Heart left ventricle (tissue), 16 donors: Measurements from ENCODE around the gene MXRA8. TPM values are rescaled to one million over a fixed set of nuclear protein-coding genes. Genes with fewer than 3 reads are reported as not detected.

Source experiments
- ATAC-seq, 4 donors: fragments of 200-7000 bp; cut with Tn5 transposase; one replicate each; pipeline ENCODE4 v1.9.1; 2020 to 2022; ENCODE audit warnings: moderate library complexity in 4 of 4, mild to moderate bottlenecking in 3 of 4, moderate number of reproducible peaks in 1 of 4
- DNase-seq, 5 donors: peaks; one replicate each; pipeline ENCODE4 v3.0.0-alpha.2; 2020
- H3K27ac ChIP-seq, 12 donors: fragments of 200-600 bp; sonication (generic) in 4 of 12; one replicate each; pipeline versions ENCODE4 v1.5.0 to v1.8.0; 2016 to 2022; ENCODE audit warnings: mild to moderate bottlenecking in 2 of 12
- H3K27me3 ChIP-seq, 9 donors: fragments of 200-600 bp; sonication (generic) in 2 of 9; one replicate each; pipeline versions ENCODE4 v1.5.1 to v1.8.0; 2016 to 2022; ENCODE audit warnings: mild to moderate bottlenecking in 3 of 9
- H3K36me3 ChIP-seq, 9 donors: fragments of 200-600 bp; sonication (generic) in 2 of 9; one replicate each; pipeline versions ENCODE4 v1.5.0 to v1.8.0; 2018 to 2022; ENCODE audit warnings: mild to moderate bottlenecking in 2 of 9
- H3K4me1 ChIP-seq, 12 donors: fragments of 200-600 bp; sonication (generic) in 4 of 12; one replicate each; pipeline versions ENCODE4 v1.5.0 to v1.8.0; 2016 to 2022; ENCODE audit warnings: mild to moderate bottlenecking in 3 of 12
- H3K4me3 ChIP-seq, 12 donors: fragments of 200-600 bp; sonication (generic) in 4 of 12; one replicate each; pipeline versions ENCODE4 v1.5.0 to v1.8.0; 2017 to 2022; ENCODE audit warnings: mild to moderate bottlenecking in 9 of 12, moderate library complexity in 4 of 12
- H3K9me3 ChIP-seq, 12 donors: fragments of 200-600 bp; sonication (generic) in 4 of 12; one replicate each; pipeline versions ENCODE4 v1.5.0 to v1.8.0; 2016 to 2022; ENCODE audit warnings: mild to moderate bottlenecking in 1 of 12
- CTCF ChIP-seq, 12 donors: fragments of 200-600 bp; sonication (generic) in 4 of 12; IDR thresholded peaks; one replicate each; pipeline versions ENCODE4 v1.5.0 to v1.8.0; 2018 to 2022; ENCODE audit warnings: antibody characterized with exemption in 12 of 12, mild to moderate bottlenecking in 5 of 12
- POLR2A ChIP-seq, 2 donors: fragments of 450-650 bp; IDR thresholded peaks; one replicate each; pipeline ENCODE4 v1.6.1; 2017; ENCODE audit warnings: antibody characterized with exemption in 2 of 2, mild to moderate bottlenecking in 2 of 2, moderate library complexity in 2 of 2
- WGBS, 4 donors: extraction: QIAGEN DNeasy Blood & Tissue Kit in 2 of 4; methylation state at CpG; one replicate each; pipeline versions ENCODE4 v1.1.5 to v1.1.7; 2013 to 2018; 5-methylcytosine and 5-hydroxymethylcytosine counted together
- intact Hi-C, 10 donors: fragments of 100-400 bp; cut with DNase I; formaldehyde crosslinking; loops; one replicate each; pipeline versions ENCODE4 v1.11.1 to v1.14.2; 2022
- microRNA-seq, 4 donors: library from miRNA; unstranded; fragments of <30 nt; microRNA quantifications; one replicate each; pipeline versions ENCODE4 to v1.2.0, GENCODE V29; 2017 to 2020
- polyA plus RNA-seq, 2 donors: library from polyadenylated mRNA; stranded (reverse); fragments of 200-250 nt; gene quantifications; one replicate each; pipeline ENCODE4 v1.2.3, GENCODE V29; 2013
- total RNA-seq, 9 donors: library from RNA; depleted of rRNA in 2 of 9; stranded (reverse); fragments of >200 nt in 2 of 9; fragmentation: NEBNext Ultra II Directional in 3 of 9; extraction: Animal tissue kit (Norgen Biotek cat#: 25700) in 3 of 9; gene quantifications; one replicate each; pipeline versions ENCODE4 v1.1.0 to v1.2.4, GENCODE V29; 2016 to 2023
- donor health status: ischemic (EF 13 %, LVEDD 7.1; RV severe dilation, severe dysfunction).
- donor health status: healthy with polysubstance abuse.
- donor health status: DM: no; HTN: yes; CAD: no.
- donor health status: DM: no; HTN: no; CAD: no.
- donor health status: ischemic (EF 25% LVEDD 6.9; RV normal size, moderate dysfunction).
- donor health status: ischemic (EF 25% LVEDD 5.7; RV mildly dilated, moderate dysfunction).
- donor health status: healthy.
- donor health status: DM: yes; HTN: yes; CAD: no.
- donor health status: ischemic (EF 35%, LVEDD 5.7; RV mildly dilated, moderate dysfunction).
- donor health status: nonischemic (EF 11% LVEDD 7.7; RV severe dilation, severe dysfunction).
- donor health status: DM: yes; HTN: yes; CAD: no.
- donor health status: PGD.
- donor health status: ischemic (EF 29% LVEDD 5.4; RV normal size, mild dysfunction).
- donor health status: nonischemic (EF 23%, LVEDD 6.1; RV moderate dilation, normal function).

MXRA8 gene
- total and polyA plus RNA-seq, 11 donors = 10.5 to 49.3 (median 19.5) TPM

GRCh38 chr1:1303736-1304135, 54.6 kb downstream of the MXRA8 start:
- H3K4me3 ChIP-seq = peak overlapping the region in 1 of 12 donors; percentile 82

GRCh38 chr1:1302951-1303509, 55.3 kb downstream of the MXRA8 start:
- Histone ChIP-seq H3K9me3 (no peaks in the 10 kb centered on the region), H3K27me3 (no peaks in the 10 kb centered on the region), H3K4me1 (peaks cover 18 to 45% (median 34%) of the 10 kb centered on the region in 12 donors), H3K36me3 (peaks cover 0 to 14% (median 0%) of the 10 kb centered on the region in 9 donors), H3K4me3 (no peak overlapping the region), H3K27ac (no peak overlapping the region)
- intact Hi-C loops = no loop called here
- DNase-seq (no peak), ATAC-seq (no peak)
- WGBS, 4 donors = 80 to 86% (median 83%) methylated on average over 13 to 31 of the region's 31 CpGs
- TF ChIP-seq POLR2A (IDR thresholded peaks at IDR 0.05) = no peak
- TF ChIP-seq CTCF (IDR thresholded peaks at IDR 0.05) = no peak

More at GRCh38 chr1:1303736-1304135, 54.6 kb downstream of the MXRA8 start:
- intact Hi-C loops = no loop called here
- Histone ChIP-seq H3K36me3 (peaks cover 0 to 12% (median 0%) of the 10 kb centered on the region in 9 donors), H3K27me3 (no peaks in the 10 kb centered on the region), H3K9me3 (no peaks in the 10 kb centered on the region), H3K27ac (peak overlapping the region in 6 of 12 donors; percentile 66 to 87 (median 79)), H3K4me1 (peaks cover 18 to 48% (median 35%) of the 10 kb centered on the region in 12 donors)
- ATAC-seq (no peak), DNase-seq (no peak)
- no peak for TF ChIP-seq POLR2A (IDR thresholded peaks at IDR 0.05)
- TF ChIP-seq CTCF (IDR thresholded peaks at IDR 0.05) = no peak
- 75 to 87% (median 83%) methylated on average over 11 to 13 of the region's 13 CpGs for WGBS, 4 donors

Small RNA genes lying within 50 kb of the gene (microRNA-seq; reads per million reads assigned to microRNA genes)
- 0 to 0.13 (median 0) reads per million in 4 donors for gene MIR6727
- gene MIR6808 = 0 to 0.62 (median 0.10) reads per million in 4 donors

Other genes starting within 250 kb of the MXRA8 start
- 1 to 10 TPM; 3.7 to 6.6 (median 4.2) TPM for gene C1orf159, start 242.5 kb downstream of the MXRA8 start, total RNA-seq
- 1 to 10 TPM; 7.1 to 7.2 TPM for gene C1orf159, start 242.5 kb downstream of the MXRA8 start, polyA plus RNA-seq
- under 1 TPM in 5 of 9 donors, not detected in 4; 0.14 to 0.53 (median 0.27) TPM for gene TTLL10, start 184.7 kb downstream of the MXRA8 start, total RNA-seq
- gene TTLL10, start 184.7 kb downstream of the MXRA8 start, polyA plus RNA-seq = under 1 TPM; 0.03 to 0.19 TPM
- gene TNFRSF18, start 152.0 kb downstream of the MXRA8 start, total RNA-seq = under 1 TPM in 2 of 9 donors, not detected in 7; 0.77 to 0.93 TPM
- gene TNFRSF18, start 152.0 kb downstream of the MXRA8 start, polyA plus RNA-seq = under 1 TPM in 1 of 2 donors, not detected in 1; 0.24 TPM
- 10 to 100 TPM in 1 of 9 donors, 1 to 10 TPM in 8; 1.1 to 23.8 (median 2.7) TPM for gene TNFRSF4, start 144.4 kb downstream of the MXRA8 start, total RNA-seq
- 1 to 10 TPM; 3.2 to 4.0 TPM for gene TNFRSF4, start 144.4 kb downstream of the MXRA8 start, polyA plus RNA-seq
- gene SDF4, start 126.6 kb downstream of the MXRA8 start, total RNA-seq = 100 to 1,000 TPM; 102 to 167 (median 120) TPM
- gene SDF4, start 126.6 kb downstream of the MXRA8 start, polyA plus RNA-seq = 100 to 1,000 TPM; 102 to 212 TPM
- gene B3GALT6, start 126.3 kb downstream of the MXRA8 start, total RNA-seq = 10 to 100 TPM in 7 of 9 donors, 1 to 10 TPM in 2; 8.1 to 21.4 (median 11.2) TPM
- gene B3GALT6, start 126.3 kb downstream of the MXRA8 start, polyA plus RNA-seq = 10 to 100 TPM in 1 of 2 donors, 1 to 10 TPM in 1; 6.7 to 15.7 TPM
- 1 to 10 TPM in 2 of 9 donors, under 1 TPM in 5, not detected in 2; 0.72 to 3.5 (median 0.85) TPM for gene C1QTNF12, start 111.8 kb downstream of the MXRA8 start, total RNA-seq
- under 1 TPM; 0.84 to 0.93 TPM for gene C1QTNF12, start 111.8 kb downstream of the MXRA8 start, polyA plus RNA-seq
- 10 to 100 TPM; 23.3 to 43.9 (median 33.2) TPM for gene UBE2J2, start 84.7 kb downstream of the MXRA8 start, total RNA-seq
- 10 to 100 TPM; 38.7 to 53.6 TPM for gene UBE2J2, start 84.7 kb downstream of the MXRA8 start, polyA plus RNA-seq
- 10 to 100 TPM in 1 of 9 donors, 1 to 10 TPM in 5, under 1 TPM in 3; 0.81 to 12.2 (median 3.7) TPM for gene SCNN1D, start 78.1 kb downstream of the MXRA8 start, total RNA-seq
- gene SCNN1D, start 78.1 kb downstream of the MXRA8 start, polyA plus RNA-seq = 1 to 10 TPM in 1 of 2 donors, under 1 TPM in 1; 0.47 to 6.2 TPM
- gene ACAP3, start 50.6 kb downstream of the MXRA8 start, total RNA-seq = 10 to 100 TPM; 28.7 to 56.3 (median 34.1) TPM
- 10 to 100 TPM; 20.1 to 59.5 TPM for gene ACAP3, start 50.6 kb downstream of the MXRA8 start, polyA plus RNA-seq
- gene PUSL1, start 50.0 kb downstream of the MXRA8 start, total RNA-seq = 10 to 100 TPM in 4 of 9 donors, 1 to 10 TPM in 5; 6.8 to 17.7 (median 9.7) TPM
- 10 to 100 TPM; 16.0 to 16.2 TPM for gene PUSL1, start 50.0 kb downstream of the MXRA8 start, polyA plus RNA-seq
- 10 to 100 TPM; 46.8 to 91.3 (median 67.6) TPM for gene INTS11, start 33.9 kb downstream of the MXRA8 start, total RNA-seq
- gene INTS11, start 33.9 kb downstream of the MXRA8 start, polyA plus RNA-seq = 100 to 1,000 TPM in 1 of 2 donors, 10 to 100 TPM in 1; 81.7 to 117 TPM
- 100 to 1,000 TPM in 2 of 9 donors, 10 to 100 TPM in 7; 50.7 to 220 (median 72.4) TPM for gene CPTP, start 33.8 kb downstream of the MXRA8 start, total RNA-seq
- gene CPTP, start 33.8 kb downstream of the MXRA8 start, polyA plus RNA-seq = 100 to 1,000 TPM in 1 of 2 donors, 10 to 100 TPM in 1; 57.6 to 226 TPM
- under 1 TPM; 0.21 to 0.80 (median 0.38) TPM for gene TAS1R3, start 27.3 kb downstream of the MXRA8 start, total RNA-seq
- 1 to 10 TPM in 1 of 2 donors, under 1 TPM in 1; 0.24 to 1.3 TPM for gene TAS1R3, start 27.3 kb downstream of the MXRA8 start, polyA plus RNA-seq
- gene DVL1, start 9.1 kb downstream of the MXRA8 start, total RNA-seq = 100 to 1,000 TPM in 3 of 9 donors, 10 to 100 TPM in 6; 75.3 to 177 (median 85.3) TPM
- 100 to 1,000 TPM; 110 to 129 TPM for gene DVL1, start 9.1 kb downstream of the MXRA8 start, polyA plus RNA-seq
- gene AURKAIP1, start 16.7 kb upstream of the MXRA8 start, total RNA-seq = 100 to 1,000 TPM; 157 to 273 (median 188) TPM
- gene AURKAIP1, start 16.7 kb upstream of the MXRA8 start, polyA plus RNA-seq = 100 to 1,000 TPM; 268 to 465 TPM
- gene CCNL2, start 40.8 kb upstream of the MXRA8 start, total RNA-seq = 10 to 100 TPM; 35.4 to 66.5 (median 50.7) TPM
- 10 to 100 TPM; 42.3 to 87.8 TPM for gene CCNL2, start 40.8 kb upstream of the MXRA8 start, polyA plus RNA-seq
- gene MRPL20, start 48.7 kb upstream of the MXRA8 start, total RNA-seq = 100 to 1,000 TPM; 112 to 208 (median 128) TPM
- 100 to 1,000 TPM; 147 to 238 TPM for gene MRPL20, start 48.7 kb upstream of the MXRA8 start, polyA plus RNA-seq
- 1 to 10 TPM in 8 of 9 donors, under 1 TPM in 1; 0.58 to 4.0 (median 1.3) TPM for gene ANKRD65, start 62.7 kb upstream of the MXRA8 start, total RNA-seq
- 1 to 10 TPM in 1 of 2 donors, under 1 TPM in 1; 0.86 to 1.5 TPM for gene ANKRD65, start 62.7 kb upstream of the MXRA8 start, polyA plus RNA-seq
- gene VWA1, start 77.1 kb upstream of the MXRA8 start, total RNA-seq = 10 to 100 TPM; 11.0 to 49.5 (median 18.8) TPM
- 10 to 100 TPM in 1 of 2 donors, 1 to 10 TPM in 1; 7.0 to 13.2 TPM for gene VWA1, start 77.1 kb upstream of the MXRA8 start, polyA plus RNA-seq
- gene ATAD3C, start 91.1 kb upstream of the MXRA8 start, total RNA-seq = 1 to 10 TPM in 3 of 9 donors, under 1 TPM in 4, not detected in 2; 0.12 to 3.4 (median 0.60) TPM
- gene ATAD3C, start 91.1 kb upstream of the MXRA8 start, polyA plus RNA-seq = under 1 TPM; 0.49 to 0.53 TPM
- gene ATAD3B, start 113.2 kb upstream of the MXRA8 start, total RNA-seq = 10 to 100 TPM in 2 of 9 donors, 1 to 10 TPM in 7; 2.2 to 12.1 (median 5.8) TPM
- 10 to 100 TPM; 11.0 to 15.6 TPM for gene ATAD3B, start 113.2 kb upstream of the MXRA8 start, polyA plus RNA-seq
- gene ATAD3A, start 153.6 kb upstream of the MXRA8 start, total RNA-seq = 10 to 100 TPM; 11.3 to 25.3 (median 18.1) TPM
- 10 to 100 TPM; 21.5 to 49.5 TPM for gene ATAD3A, start 153.6 kb upstream of the MXRA8 start, polyA plus RNA-seq
- 1 to 10 TPM in 8 of 9 donors, not detected in 1; 2.6 to 5.6 (median 4.2) TPM for gene TMEM240, start 182.1 kb upstream of the MXRA8 start, total RNA-seq
- 10 to 100 TPM in 1 of 2 donors, 1 to 10 TPM in 1; 1.5 to 12.4 TPM for gene TMEM240, start 182.1 kb upstream of the MXRA8 start, polyA plus RNA-seq
- gene SSU72, start 216.3 kb upstream of the MXRA8 start, total RNA-seq = 100 to 1,000 TPM in 5 of 9 donors, 10 to 100 TPM in 4; 76.3 to 160 (median 106) TPM
- gene SSU72, start 216.3 kb upstream of the MXRA8 start, polyA plus RNA-seq = 100 to 1,000 TPM; 113 to 138 TPM
- 1 to 10 TPM; 1.9 to 6.7 (median 3.6) TPM for gene FNDC10, start 241.6 kb upstream of the MXRA8 start, total RNA-seq
- 1 to 10 TPM; 1.1 to 4.6 TPM for gene FNDC10, start 241.6 kb upstream of the MXRA8 start, polyA plus RNA-seq